Middle frontal gyrus (tissue), 1 donor: ENCODE data around the gene KIAA1217.

Source experiments
- DNase-seq: peaks from one replicate; pipeline ENCODE4 v3.0.0-alpha.2; 2015; ENCODE audit warnings: low spot score; ENCODE audit errors: extremely low spot score

KIAA1217 gene

DNA sequence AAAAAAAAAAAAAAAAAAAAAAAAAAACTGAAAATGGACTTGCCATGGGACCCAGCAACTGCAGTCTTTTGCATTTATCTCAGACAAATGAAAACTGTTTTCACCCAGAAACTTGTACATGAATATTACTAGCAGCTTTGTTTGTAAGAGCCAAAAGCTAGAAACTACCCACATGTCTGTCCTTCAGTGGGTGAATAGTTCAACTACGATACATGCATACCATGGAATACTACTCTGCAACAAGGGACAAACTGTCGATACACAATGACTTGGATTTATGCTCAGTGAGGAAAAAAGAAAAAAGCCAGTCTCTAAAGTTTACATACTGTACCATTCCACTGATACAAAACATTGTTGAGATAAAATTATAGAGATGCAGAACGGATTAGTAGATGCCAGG lies 195.6 kb downstream of the KIAA1217 start:
- no peak for DNase-seq

DNA sequence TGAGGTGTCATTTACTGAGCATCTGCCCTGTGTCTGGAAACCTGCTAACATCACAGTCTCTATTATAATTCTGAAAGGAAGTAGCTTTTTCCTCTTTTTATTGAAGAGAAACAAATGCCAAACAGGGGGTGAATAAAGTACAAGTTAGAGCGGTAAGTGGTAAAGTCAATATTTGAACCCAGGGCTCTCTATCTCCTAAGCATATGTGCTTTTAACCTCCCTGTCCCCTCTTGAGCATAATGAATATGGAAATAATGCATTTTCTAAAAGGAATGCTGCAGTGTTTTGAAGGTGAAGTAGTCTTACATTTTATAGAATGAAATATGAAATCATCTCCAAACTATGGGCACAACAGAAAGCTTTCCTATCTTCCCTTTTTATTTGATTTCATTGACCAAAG lies 196.7 kb downstream of the KIAA1217 start:
- no peak for DNase-seq

GRCh38 chr10:24406809-24407483 lies 198.0 kb downstream of the KIAA1217 start:
- no peak for DNase-seq

- no peak for DNase-seq
These were observed 199.0 kb downstream of the KIAA1217 start for GRCh38 chr10:24407928-24408327.

DNA sequence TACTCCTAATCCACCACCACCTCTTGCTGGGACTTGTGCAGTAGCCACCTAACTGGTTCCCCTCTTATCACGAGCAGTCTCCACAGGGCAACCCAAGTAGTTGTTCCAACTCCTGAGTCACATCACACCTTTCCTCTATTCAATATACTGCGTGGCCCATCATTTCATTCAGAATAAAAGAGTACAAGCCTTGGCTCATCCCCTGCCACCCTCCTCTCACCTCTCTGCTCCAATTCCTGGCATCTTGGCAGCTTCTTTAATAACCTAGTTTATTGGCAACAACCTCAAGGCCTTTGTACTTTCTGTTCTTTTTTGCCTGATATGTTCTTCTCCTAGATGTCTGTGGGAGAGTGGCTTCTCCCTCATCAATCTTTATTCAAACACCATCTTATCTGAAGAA lies 199.4 kb downstream of the KIAA1217 start:
- no peak for DNase-seq

GRCh38 chr10:24414597-24414996 lies 205.7 kb downstream of the KIAA1217 start:
- DNase-seq = no peak

GRCh38 chr10:24415455-24416125 lies 206.7 kb downstream of the KIAA1217 start:
- DNase-seq = no peak

- DNase-seq = no peak
These were observed 207.3 kb downstream of the KIAA1217 start for GRCh38 chr10:24416248-24416647.

GRCh38 chr10:24417053-24417452 lies 208.1 kb downstream of the KIAA1217 start:
- no peak for DNase-seq

- DNase-seq = no peak
These were observed 209.6 kb downstream of the KIAA1217 start for GRCh38 chr10:24418532-24418931.

- no peak for DNase-seq
These were observed 210.1 kb downstream of the KIAA1217 start for GRCh38 chr10:24419066-24419465.

DNA sequence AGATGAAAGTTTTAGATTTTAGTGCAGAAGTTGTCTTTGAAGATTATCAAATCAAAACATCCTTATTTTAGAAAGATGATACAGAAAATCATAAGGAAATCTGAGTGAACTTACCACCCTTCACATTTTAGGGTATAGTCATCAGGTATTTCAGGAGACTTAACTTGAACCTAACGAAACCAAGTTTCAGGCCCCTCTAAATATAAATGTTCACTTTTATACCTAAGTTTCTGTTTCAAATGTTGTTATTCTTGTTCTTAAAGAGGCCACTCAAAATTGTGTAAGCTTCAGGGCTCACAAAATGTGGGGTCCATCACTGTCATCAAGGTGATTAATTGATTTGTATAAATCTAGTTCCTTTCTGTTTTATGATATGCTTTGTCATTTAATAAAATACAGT lies 216.2 kb downstream of the KIAA1217 start:
- no peak for DNase-seq

DNA sequence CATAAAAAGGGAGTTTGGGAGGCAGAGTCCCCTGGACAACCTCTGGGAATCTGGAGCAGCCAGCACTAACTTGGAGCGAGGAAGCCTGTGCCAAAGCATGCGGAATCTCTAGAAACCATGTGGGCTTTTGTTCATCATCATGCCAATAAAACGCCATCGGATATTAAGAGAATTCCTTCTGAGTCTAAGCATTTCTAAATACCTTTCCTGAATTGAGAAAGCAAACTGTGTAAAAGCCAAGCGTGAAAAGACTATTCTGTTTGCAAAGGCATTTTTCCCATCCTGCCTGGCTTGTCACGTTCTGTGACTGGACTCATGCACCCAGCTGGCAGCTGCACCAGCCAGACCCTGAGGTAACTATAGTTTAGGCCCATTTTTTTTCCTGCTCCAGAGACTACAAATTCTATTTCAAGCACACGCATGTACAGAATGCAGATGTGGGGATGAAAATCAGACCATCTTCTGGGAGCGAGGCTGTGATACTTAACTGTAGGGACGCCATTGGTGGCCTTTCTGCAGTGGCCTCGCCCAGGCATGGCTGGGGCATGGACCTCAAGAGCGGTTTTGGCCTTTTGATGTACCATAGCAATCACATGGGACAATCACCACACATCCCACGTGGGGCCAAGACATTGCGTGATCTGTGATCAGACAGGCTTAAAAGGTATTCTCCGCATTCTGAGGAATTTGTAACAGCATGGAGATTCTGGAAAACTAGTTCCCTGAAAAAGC lies 218.9 kb downstream of the KIAA1217 start:
- DNase-seq = no peak

DNA sequence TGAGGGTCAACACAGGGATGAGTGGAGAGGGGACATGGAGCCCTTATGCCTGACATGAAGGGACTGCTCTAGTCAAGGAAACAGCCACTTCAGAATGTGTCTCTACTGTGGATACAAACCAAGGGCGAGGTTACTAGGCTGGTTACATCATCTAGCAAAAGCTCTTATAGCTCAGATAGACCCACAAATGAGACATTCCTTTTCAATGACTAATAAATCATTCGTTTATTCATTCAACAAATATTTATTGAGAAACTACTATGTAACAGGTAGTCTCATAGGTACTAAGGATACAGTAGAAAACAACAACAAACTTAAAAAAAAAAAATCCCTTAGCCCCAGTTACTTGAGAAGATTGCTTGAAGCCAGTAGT lies 219.5 kb downstream of the KIAA1217 start:
- no peak for DNase-seq

DNA sequence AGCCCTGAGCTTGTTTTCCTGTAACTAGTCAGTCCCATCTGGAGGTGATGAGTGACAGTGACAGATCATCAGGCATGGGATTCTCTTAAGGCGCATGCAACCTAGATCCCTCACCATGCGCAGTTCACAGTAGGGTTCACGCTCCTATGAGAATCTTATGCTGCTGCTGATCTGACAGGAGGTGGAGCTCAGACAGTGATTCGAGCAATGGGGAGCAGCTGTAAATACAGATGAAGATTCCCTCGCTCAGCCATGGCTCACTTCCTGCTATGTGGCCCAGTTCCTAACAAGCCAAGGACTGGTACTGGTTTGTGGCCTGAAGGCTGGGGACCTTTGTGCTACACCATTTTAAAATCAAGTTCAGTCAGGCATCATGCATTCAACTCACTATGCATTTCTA lies 221.7 kb downstream of the KIAA1217 start:
- no peak for DNase-seq

DNA sequence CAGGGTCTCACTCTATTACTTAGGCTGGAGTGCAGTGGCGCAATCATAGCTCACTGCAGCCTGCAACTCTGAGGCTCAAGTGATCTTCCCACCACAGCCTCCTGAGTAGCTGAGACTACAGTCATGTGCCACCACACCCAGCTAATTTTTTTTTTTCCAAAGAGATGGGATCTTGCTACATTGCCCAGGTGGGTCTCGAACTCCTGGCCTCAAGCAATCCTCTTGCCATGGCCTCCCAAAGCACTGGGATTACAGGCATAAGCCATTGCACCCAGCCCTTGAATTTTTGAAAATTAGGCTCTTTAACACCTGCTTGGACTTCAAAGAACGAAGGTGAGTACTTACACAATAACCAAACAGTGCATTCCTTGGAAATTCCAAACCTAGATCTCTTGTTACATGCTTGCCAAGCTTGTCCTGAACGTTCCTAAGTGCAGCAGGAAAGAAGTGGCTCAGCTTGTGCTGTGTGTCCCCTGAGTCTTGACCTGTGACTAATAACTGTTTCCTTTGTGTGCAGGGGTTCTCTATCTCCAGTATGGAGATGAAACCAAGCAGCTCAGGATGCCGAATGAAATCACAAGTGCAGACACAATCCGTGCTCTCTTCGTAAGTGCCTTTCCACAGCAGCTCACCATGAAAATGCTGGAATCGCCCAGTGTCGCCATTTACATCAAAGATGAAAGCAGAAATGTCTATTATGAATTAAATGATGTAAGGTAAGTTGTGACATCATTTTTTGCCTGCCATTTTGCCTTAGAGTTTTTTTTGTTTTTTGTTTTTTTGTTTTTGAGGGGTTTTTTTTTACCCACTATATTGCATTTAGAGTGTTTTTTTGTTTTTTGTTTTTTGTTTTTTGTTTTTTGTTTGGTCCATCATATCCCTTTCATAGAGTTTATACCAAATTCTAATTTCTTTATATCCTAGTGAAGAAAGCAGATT lies 223.8 kb downstream of the KIAA1217 start:
- no peak for DNase-seq

- no peak for DNase-seq
These were observed 224.8 kb downstream of the KIAA1217 start for GRCh38 chr10:24433705-24434104.

DNA sequence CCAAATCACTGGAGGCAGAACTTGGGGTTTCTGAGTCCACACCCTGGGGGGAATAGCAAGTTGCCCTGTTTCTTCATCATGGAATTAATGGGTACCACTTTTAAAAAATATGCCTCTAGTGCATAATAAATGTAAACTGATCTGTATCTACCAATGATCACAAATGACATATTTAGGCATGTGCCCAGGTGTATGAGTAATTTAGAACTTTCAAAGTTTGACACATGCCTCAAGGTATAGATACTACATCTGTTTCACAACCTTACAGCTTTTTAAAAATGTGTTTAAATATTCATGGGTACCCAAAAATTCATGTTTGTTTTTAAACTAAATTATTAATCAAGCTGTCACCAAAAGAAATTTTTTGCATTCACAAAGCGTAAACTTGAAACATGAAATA lies 226.0 kb downstream of the KIAA1217 start:
- DNase-seq = no peak

DNA sequence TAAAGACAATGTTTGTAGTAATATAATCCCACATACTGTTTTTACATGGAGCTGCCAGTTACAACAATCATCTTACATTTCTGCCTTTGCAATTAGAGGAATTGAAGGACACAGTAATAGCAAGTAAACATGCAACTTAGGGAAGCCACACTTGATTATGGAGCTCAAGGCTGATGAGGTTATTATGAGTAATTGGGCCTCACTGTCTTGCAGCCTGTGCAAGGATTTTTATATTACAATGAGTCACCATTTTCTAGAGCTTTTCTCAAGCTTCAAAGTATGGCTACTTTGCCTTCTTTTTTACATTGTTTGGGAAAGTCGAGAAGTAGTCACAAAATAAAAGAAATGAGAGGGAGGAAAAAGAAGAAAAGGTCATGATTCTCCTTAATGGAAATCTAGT lies 226.4 kb downstream of the KIAA1217 start:
- DNase-seq = no peak

GRCh38 chr10:24437302-24437701 lies 228.4 kb downstream of the KIAA1217 start:
- DNase-seq = no peak

DNA sequence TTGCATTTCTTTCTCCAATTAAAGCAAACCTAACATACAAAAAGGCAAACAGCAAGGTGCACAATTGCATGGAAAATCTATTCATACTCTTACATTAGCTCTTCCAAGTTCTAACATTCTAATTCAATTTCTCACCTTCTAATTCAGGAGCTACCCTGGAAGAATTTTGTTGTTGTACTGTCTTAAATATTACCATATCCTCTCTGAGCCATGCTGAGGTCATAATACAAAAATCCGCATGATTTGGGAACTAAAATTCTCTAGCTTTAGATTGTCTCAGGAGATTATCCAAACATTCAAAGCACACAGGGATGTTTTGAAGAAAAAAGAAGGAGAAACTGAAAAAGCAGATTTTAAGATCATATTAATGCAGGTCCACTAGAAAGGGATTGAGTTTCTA lies 229.9 kb downstream of the KIAA1217 start:
- DNase-seq = no peak

DNA sequence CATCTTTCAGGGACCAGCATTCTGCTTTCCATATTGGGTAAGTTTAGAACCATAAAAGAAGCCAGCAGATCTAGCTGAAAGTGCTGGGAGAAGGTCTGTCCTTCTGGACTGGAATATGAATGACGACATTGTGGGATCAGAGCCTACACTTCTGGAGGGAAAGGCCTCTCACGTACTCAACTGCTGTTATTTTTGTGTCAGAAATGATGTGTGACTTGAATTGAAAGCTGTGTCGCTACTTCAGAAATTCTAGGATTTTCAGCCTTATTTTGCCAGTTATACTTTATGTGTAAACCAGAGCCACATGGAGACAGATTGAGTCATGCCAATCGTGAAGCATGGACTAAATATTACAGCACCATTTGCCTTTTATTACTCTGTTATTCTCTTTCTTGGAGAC lies 231.0 kb downstream of the KIAA1217 start:
- DNase-seq = no peak
